Keratinocyte (primary cell): ENCODE measurements around the gene CCDC32.

Experiments
- CTCF ChIP-seq, 3 experiments: IDR thresholded peaks in 1 of 3; conservative IDR thresholded peaks in 1 of 3; optimal IDR thresholded peaks in 1 of 3; 2 replicates in 2 of 3; 3 replicates in 1 of 3; pipeline versions ENCODE3 to v1.5.1; 2011; ENCODE audit warnings: low read length in 3 of 3, mild to moderate bottlenecking in 3 of 3, moderate library complexity in 2 of 3, control low read depth in 1 of 3, inconsistent platforms in 1 of 3; ENCODE audit not compliant: insufficient read depth in 2 of 3; ENCODE audit errors: extremely low read depth in 1 of 3
- EZH2 ChIP-seq: IDR thresholded peaks from one replicate; pipeline ENCODE4 v1.6.1; 2012; ENCODE audit warnings: inconsistent platforms, mild to moderate bottlenecking, low read length, moderate library complexity

- TF ChIP-seq CTCF (optimal IDR thresholded peaks at IDR 0.05 in 1 of 3, IDR thresholded peaks at IDR 0.05 in 1 of 3, conservative IDR thresholded peaks at IDR 0.05 in 1 of 3; ENCODE audit: extremely low read depth in 1 of 3, insufficient read depth in 2 of 3, low read length in 3 of 3) (no peak), EZH2 (no peak)
Observed at GRCh38 chr15:40598672-40599071, 33.8 kb upstream of the CCDC32 start.
